ENCODE measurements around the gene C16orf54.
"Not testable (repeated sequence)": the region's sequence is repeated elsewhere in the genome, so short reads cannot be mapped to it uniquely, and the experiment has no call there.

C16orf54 gene

DNA sequence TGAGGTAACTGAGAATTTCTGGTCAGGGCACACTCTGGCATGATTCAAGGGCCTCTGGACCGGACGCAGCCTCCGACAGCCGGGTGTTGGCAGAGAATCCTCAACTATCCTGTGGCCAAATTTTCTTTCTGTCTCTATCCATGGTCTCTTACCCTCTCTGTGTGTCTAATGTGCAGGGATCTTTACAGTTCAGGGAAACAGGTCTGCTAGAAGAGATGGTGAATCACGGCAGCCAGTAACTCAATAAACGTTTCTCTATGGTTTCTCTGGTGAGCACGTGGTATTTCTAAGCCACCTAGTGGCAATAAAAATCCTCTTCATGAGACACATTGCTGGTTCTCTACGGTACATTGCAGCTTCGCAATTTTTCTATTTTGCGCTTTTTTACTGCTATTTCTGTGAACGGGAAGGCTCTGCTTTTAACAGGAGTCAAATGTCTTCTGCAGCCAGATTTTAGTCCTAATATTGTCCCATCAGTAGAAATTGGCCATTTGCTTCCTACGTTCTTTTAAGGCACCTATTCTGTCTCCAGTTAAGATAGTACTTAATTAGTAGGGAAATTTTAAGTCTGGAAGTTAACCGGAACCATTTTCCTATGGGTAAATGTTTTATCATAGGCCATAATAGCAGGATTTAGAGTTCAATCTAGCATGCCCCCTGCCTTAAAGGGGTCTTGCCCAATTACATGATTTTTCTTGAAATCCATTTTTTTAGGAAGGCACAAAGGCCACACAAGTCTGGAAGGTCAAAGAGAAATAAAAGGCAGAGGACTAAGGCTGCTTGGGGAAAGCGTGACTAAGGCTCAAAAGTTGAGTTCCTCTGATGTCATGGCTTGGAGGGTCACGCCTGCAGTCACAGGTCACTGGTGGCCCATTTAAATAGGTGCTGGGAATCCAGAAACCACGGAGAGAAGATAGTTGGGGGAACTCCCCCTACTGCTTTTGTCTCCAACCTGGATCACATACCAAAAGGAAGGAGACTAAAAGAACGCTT, 35.3 kb downstream of the C16orf54 start:
- H3K36me3 ChIP-seq, result no peaks in the 10 kb centered on the region
- no peak for DNase-seq
- peak; percentile 44 to 67 for TF ChIP-seq CTCF (IDR thresholded peaks at IDR 0.05)
- H3K27me3 ChIP-seq, result no peaks in the 10 kb centered on the region
- no peaks in the 10 kb centered on the region for H3K9me3 ChIP-seq
- no peak overlapping the region for H3K27ac ChIP-seq
- no peak overlapping the region for H3K4me3 ChIP-seq
- intact Hi-C loops (cut with DNase I; ENCODE audit: low total_unique reads), result no loop called here
- no peaks in the 10 kb centered on the region for H3K4me1 ChIP-seq

- H3K36me3 ChIP-seq; H3K4me1 ChIP-seq; H3K4me3 ChIP-seq; H3K27me3 ChIP-seq; intact Hi-C loops (cut with DNase I; ENCODE audit: low total_unique reads); DNase-seq; H3K27ac ChIP-seq; H3K9me3 ChIP-seq: not testable (repeated sequence)
Measured at GRCh38 chr16:29709657-29710056, 36.1 kb downstream of the C16orf54 start.

GRCh38 chr16:29708917-29709600, 36.7 kb downstream of the C16orf54 start:
- Histone ChIP-seq H3K4me1 (no peaks in the 10 kb centered on the region), H3K9me3 (no peaks in the 10 kb centered on the region), H3K36me3 (no peaks in the 10 kb centered on the region), H3K27me3 (peaks cover 0 to 2% of the 10 kb centered on the region in 2 donors), H3K4me3 (no peak overlapping the region), H3K27ac (no peak overlapping the region)
- no peak for DNase-seq
- no peak for TF ChIP-seq CTCF (IDR thresholded peaks at IDR 0.05)
- intact Hi-C loops (cut with DNase I; ENCODE audit: low total_unique reads), result no loop called here

- H3K9me3 ChIP-seq; H3K27me3 ChIP-seq; intact Hi-C loops (cut with DNase I; ENCODE audit: low total_unique reads); H3K27ac ChIP-seq; H3K36me3 ChIP-seq; H3K4me3 ChIP-seq; H3K4me1 ChIP-seq; DNase-seq: not testable (repeated sequence)
Measured at GRCh38 chr16:29707160-29707559, 38.6 kb downstream of the C16orf54 start.

DNA sequence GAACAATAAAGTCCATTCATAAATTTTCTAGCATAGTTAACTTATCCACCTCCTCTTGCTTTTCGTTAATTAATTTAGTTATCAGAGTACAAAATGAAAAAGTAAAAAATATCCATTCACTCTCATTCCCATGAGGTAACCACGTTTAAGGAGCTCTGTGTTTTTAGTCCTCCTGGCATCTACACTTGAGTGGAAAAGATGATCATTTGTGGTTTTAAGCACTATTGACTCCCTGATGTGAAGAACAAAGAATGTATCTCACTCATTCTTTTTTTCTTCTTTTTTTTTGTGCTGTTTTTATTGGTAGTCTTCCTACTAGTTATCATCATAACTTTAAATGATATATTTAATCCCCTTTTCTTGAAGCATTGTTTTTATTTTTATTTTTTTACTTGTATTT, 40.8 kb downstream of the C16orf54 start:
- peaks cover 0 to 22% of the 10 kb centered on the region in 2 donors for H3K27me3 ChIP-seq
- H3K9me3 ChIP-seq, result no peaks in the 10 kb centered on the region
- intact Hi-C loops (cut with DNase I; ENCODE audit: low total_unique reads), result no loop called here
- DNase-seq, result no peak
- no peaks in the 10 kb centered on the region for H3K4me1 ChIP-seq
- no peaks in the 10 kb centered on the region for H3K36me3 ChIP-seq
- H3K4me3 ChIP-seq, result no peak overlapping the region
- no peak overlapping the region for H3K27ac ChIP-seq
- no peak for TF ChIP-seq CTCF (IDR thresholded peaks at IDR 0.05)

DNA sequence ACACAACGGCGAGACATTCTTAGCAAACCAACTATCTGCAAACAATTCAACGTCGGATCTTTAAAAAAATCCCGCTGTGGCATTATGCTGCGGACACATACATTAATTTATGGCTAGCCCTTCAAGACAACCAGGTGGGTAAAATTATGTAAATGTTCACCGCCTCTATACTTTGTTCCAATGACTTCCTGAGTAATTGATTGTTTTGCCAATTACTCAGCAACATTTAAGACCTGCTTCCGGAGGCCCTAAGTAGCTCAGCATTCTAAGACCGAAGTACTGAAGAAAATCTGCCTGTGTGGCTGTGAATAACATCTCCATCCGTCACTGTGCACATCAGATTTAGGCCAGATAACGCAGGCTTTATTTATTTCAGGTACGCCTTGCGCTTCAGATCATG, 43.5 kb downstream of the C16orf54 start:
- no peak for TF ChIP-seq CTCF (IDR thresholded peaks at IDR 0.05)
- no peak for DNase-seq
- intact Hi-C loops (cut with DNase I; ENCODE audit: low total_unique reads), result no loop called here
- no peak overlapping the region for H3K27ac ChIP-seq
- no peak overlapping the region for H3K4me3 ChIP-seq
- H3K4me1 ChIP-seq, result no peaks in the 10 kb centered on the region
- no peaks in the 10 kb centered on the region for H3K36me3 ChIP-seq
- no peaks in the 10 kb centered on the region for H3K9me3 ChIP-seq
- H3K27me3 ChIP-seq, result peaks cover 0 to 41% of the 10 kb centered on the region in 2 donors
